ENCODE results near the gene CACNA1H.
"Not testable (repeated sequence)": the region's sequence is repeated elsewhere in the genome, so short reads cannot be mapped to it uniquely, and the experiment has no call there.

Gene CACNA1H

GRCh38 chr16:1230471-1231212, 77.7 kb downstream of the CACNA1H start:
- DNase-seq: not testable (repeated sequence)

DNA sequence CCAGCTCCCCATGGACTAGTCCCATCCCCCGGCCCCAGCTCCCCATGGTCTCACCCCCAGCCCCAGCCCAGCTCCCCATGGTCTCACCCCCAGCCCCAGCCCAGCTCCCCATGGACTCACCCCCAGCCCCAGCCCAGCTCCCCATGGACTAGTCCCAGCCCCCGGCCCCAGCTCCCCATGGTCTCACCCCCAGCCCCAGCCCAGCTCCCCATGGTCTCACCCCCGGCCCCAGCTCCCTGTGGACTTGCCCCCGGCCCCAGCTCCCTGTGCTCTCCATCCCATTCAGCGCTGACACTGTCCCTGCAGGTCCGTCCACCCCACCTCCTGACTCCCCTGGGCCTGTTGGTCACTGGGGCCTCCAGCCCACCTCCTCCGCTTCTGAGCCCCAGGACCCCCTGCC, 78.4 kb downstream of the CACNA1H start:
- not testable (repeated sequence) for DNase-seq

- not testable (repeated sequence) for DNase-seq
These were observed 79.3 kb downstream of the CACNA1H start for GRCh38 chr16:1232049-1232748.

DNA sequence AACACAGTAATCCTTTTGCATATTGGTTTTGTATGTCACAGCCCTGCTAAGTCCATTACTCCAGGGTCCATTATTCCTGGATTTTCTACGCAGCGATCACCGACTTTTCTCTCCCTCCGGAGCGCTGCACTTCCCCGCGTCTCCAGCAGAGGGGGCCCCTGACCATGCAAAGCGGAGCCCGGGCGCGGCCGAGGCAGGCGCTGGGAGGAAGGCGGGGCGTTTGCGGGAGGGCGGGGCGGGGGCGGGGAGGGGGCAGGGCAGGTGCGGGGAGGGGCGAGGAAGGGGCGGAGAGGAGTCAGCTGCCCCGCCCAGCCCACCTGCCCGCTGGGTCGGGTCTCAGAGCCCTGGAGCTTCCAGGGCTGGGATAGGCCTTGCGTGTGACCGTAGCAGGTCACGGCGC, 83.8 kb downstream of the CACNA1H start:
- DNase-seq: not testable (repeated sequence)

DNA sequence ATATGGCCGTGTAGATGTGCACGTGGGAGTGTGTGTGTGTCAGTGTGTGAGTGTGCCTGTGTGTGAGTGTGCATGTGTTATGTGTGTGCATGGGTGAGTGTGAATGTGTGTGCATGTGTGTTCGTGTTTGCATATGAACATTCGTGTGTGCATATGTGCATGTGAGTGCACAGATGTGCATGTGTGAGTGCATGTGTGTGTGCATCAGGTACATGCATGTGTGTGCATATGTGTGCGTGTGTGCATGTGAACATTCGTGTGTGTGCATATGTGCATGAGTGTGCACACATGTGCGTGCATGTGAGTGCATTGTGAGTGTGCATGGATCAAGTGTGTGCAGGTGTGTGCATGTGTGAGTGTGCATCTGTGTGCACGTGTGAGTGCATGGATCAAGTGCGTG, 85.1 kb downstream of the CACNA1H start:
- DNase-seq: no peak

GRCh38 chr16:1238909-1239308, 86.0 kb downstream of the CACNA1H start:
- not testable (repeated sequence) for DNase-seq

DNA sequence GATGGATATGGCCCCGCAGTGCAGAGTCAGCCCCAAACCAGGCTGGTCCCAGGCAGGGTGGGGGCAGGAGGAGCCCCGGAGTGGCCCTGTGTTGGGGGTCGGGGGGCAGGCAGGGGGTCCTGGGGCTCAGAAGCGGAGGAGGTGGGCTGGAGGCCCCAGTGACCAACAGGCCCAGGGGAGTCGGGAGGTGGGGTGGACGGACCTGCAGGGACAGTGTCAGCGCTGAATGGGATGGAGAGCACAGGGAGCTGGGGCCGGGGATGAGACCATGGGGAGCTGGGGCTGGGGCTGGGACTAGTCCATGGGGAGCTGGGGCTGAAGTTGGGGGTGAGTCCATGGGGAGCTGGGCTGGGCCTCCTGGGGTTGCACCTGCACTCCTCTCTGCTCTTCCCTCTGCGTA, 86.7 kb downstream of the CACNA1H start:
- DNase-seq: not testable (repeated sequence)

DNA sequence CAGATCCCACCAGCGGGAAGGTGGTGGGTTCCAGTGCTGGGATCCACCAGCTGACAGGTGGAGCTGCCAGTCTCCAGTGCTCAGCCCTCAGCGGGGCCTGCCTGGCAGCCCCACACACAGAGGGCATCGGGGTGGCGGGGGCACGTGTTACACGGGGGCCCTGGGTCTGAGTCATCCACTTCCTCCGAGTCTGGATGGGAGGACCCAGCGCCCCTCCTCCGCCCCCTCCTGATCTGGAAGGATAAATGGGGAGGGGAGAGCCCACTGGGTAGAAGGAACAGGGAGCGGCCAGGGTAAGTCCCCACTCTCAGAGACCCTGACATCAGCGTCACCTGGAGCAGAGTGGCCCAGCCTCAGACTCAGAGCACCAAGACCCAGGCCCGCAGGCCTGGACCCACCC, 87.5 kb downstream of the CACNA1H start, which contains the start of gene TPSAB1:
Gene TPSAB1, plus strand, starts transcription at position 270 of the 400 bp plus-strand sequence. CDS start 234 bp downstream, outside the sequence.
- DNase-seq: not testable (repeated sequence)

GRCh38 chr16:1241081-1241480, 88.2 kb downstream of the CACNA1H start:
- DNase-seq: not testable (repeated sequence)

- not testable (repeated sequence) for DNase-seq
These were observed 90.5 kb downstream of the CACNA1H start for GRCh38 chr16:1243363-1243762.

GRCh38 chr16:1243907-1244850, 91.3 kb downstream of the CACNA1H start:
- not testable (repeated sequence) for DNase-seq

- no peak for DNase-seq
These were observed 92.0 kb downstream of the CACNA1H start for GRCh38 chr16:1244881-1245280.

DNA sequence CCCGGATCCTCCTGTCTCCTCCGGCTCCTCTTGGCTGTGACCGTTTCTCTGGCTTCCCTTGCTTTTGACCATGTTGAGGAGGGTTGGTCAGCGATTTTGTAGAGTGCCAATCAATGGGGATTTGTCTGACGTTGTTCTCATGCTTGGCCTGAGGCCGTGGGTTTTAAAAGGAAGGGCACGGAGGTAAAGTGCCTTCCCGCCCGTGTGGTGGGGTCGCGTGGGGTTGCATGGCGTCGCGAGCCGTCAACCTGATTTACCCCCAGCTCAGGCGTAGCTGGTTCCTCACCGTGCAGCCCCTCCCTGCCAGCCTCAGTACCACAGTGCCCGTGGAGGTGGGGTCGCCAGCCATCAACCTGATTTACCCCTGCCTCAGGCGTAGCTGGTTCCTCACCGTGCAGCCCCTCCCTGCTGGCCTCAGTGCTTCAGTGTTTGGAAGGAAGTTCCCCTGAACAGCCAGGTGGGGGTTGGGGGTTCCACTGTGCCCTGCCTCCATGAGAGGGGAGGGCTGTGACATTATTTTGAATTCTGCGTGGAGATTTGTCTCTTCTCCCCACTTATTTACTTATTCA, 92.6 kb downstream of the CACNA1H start:
- DNase-seq: no peak

- DNase-seq: not testable (repeated sequence)
These were observed 95.1 kb downstream of the CACNA1H start for GRCh38 chr16:1247903-1248537.

DNA sequence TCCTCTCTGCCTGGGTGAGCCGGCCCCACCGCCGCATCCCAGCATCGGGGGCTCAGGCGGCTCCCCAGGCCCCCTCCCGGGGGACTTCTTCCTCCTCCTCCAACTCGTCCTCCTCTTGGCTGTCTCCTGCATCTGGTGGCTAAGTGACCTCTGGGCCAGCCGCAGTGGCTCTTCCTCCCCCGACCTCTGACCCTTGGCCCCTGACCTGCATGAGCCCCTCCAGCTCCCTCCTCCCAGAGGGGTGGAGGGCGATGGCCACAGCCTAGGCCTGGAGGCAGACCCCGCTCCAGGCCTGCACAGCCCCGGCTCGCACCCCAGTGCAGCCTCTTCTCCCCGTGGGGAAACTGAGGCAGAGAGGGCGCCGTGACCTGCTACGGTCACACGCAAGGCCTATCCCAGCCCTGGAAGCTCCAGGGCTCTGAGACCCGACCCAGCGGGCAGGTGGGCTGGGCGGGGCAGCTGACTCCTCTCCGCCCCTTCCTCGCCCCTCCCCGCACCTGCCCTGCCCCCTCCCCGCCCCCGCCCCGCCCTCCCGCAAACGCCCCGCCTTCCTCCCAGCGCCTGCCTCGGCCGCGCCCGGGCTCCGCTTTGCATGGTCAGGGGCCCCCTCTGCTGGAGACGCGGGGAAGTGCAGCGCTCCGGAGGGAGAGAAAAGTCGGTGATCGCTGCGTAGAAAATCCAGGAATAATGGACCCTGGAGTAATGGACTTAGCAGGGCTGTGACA, 96.3 kb downstream of the CACNA1H start:
- DNase-seq: not testable (repeated sequence)

DNA sequence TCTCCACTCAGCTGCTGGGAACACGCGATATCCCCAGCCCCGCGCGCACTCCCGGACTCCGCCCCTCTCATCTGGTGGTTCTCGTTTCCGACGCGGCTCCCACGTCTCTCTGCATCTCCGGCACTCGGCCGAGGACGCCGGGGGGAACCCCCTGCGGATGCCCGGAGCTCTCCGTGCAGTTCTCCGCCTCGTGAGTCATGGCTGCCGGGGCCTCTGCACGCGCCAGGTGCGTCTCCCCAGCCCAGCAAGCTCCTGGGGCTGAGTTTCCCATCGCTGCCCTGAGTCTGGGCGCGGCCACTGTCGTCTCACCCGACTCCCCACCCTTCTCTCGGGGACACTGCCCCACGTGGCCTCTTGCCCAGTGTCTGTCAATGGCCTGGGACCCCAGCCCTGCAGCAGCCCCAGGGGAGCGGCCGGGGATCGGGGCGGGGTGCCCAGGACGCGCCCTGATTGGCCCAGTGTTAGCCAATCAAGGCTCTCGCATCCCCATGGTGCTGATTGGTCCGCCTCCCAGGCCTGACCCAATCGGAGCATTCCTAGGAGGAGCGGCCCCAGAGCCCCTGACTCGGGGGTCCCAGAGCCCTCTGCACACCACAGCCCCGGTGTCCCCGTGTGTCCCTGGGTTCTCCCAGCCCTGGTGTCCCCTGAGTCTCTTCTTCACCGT, 100.9 kb downstream of the CACNA1H start:
- not testable (repeated sequence) for DNase-seq

- not testable (repeated sequence) for DNase-seq
These were observed 101.9 kb downstream of the CACNA1H start for GRCh38 chr16:1254821-1255220.

- not testable (repeated sequence) for DNase-seq
These were observed 102.6 kb downstream of the CACNA1H start, which contains the start of gene TPSD1 for GRCh38 chr16:1255276-1256122. TSS of gene TPSD1 (plus strand) at chr16:1256069. CDS start at chr16:1256281, 212 bp downstream.

GRCh38 chr16:1256296-1256873, 103.5 kb downstream of the CACNA1H start:
- DNase-seq: not testable (repeated sequence)

All from NCI-H774 (cell line).